Stimulated activated CD8-positive, alpha-beta memory T cell treated with anti-CD3 and anti-CD28 coated beads, Interleukin-12 subunit alpha, Interleukin-12 subunit beta, amount 100 ng/mL, for 24 hours (primary cell): ENCODE data around the gene MED27.

Experiments
- DNase-seq: peaks from one replicate; pipeline ENCODE4 v3.0.0-alpha.2; 2020; ENCODE audit errors: extremely low read depth

MED27 gene

DNA sequence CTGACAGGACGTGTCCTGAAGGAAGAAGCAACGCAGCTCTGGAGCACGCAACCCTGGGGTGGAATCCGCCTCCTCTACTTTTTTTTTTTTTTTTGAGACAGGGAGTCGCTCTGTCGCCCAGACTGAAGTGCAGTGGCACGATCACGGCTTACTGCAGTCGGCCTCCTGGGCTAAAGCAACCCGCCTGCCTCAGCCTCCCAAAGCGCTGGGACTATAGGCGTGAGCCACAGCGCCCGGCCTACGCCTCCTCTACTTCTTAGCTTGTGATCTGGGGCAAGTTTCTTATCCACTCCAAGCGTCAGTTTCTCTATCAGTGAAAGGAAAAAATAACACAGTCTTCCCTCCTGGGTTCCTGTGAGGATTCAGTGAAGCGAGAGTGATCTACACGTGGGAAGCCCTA is 243.6 kb downstream of the MED27 start:
- no peak for DNase-seq

DNA sequence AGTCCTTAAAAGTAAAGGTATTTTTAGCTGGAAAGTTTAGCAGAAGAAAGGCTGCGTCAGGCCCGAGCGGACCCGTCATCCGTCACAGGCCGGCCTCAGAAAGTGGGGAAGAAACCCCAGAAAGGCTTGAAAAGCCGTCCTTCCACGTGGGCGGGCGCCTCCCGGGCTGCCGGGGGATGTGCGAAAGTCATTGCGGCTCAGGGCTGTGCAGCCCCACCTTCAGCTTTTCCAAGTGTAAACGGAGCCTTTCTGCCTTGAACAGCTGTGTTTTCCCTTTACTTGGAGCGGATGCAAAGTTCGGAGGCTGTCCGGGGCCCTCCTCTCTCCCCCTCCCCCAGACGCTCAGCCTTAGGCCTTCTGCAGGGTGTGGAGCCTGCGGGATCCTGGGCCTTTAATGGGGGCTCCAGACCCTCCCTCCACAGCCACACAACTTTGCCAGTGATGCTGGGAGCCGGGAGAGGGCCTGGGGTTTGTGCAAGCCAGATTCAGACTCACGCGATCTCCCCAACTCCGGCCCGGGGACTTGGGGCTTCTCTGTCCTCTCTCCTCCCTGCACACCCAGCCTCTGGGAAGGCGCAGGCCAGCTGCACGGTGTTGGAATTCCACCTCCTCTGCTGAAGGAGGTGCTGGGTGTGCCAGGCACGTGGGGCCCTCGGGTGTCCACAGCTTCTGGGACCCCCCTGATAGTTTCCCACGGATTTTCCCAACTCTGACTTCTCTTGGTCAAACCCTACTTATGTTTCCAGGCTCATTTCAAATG is 244.3 kb downstream of the MED27 start:
- DNase-seq: no peak

- DNase-seq: no peak
Observed at GRCh38 chr9:131834721-131835120, 244.9 kb downstream of the MED27 start.

GRCh38 chr9:131833906-131834305 is 245.8 kb downstream of the MED27 start:
- DNase-seq: no peak

GRCh38 chr9:131833083-131833482 is 246.6 kb downstream of the MED27 start:
- no peak for DNase-seq

GRCh38 chr9:131831380-131832165 is 248.1 kb downstream of the MED27 start:
- DNase-seq: no peak

DNA sequence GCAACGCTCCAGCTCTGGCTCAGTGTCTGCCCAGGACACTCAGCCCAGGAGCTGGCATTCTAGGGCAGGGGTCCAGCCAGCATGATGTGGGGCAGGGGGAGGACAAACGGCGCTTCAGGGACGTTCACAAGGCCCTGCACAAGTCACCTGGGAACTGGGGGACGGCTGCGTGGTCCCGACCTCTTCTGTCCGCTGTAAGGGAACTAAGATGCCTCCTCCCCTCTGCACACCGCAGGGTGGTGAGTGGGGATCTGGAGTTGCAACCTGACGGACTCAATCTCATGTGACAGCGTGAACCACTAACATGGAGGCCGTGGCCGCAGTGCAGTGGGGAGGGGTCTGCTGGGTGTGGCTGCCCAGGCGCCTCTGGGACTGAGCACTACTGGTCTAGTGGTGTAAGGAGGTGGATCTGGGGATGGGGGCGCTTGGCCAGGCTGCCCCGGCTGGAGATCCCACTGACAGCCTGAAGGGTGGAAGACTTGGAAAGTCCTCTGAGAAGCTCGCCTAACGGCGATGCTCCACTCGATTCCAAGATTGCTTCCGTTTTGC is 251.8 kb downstream of the MED27 start:
- no peak for DNase-seq

GRCh38 chr9:131826966-131827525 is 252.6 kb downstream of the MED27 start:
- no peak for DNase-seq

DNA sequence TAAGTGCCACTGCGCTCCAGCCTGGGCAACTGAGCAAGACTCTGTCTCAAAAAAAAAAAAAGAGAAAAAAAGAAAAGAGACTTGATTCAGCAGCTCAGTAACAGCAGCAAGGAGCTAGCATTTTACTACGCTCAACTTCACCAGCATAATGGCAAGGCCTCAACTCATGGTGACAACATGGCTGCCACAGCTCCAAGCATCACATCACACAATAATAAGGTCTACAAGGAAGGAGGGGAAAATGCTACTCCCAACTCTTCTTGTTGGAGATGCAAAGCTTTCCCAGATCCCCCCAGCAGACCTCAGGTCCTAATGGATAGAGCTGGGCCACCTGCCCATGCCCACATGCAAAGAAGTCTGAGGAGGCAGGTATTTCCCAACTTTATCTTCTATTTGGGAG is 253.6 kb downstream of the MED27 start:
- DNase-seq: no peak

DNA sequence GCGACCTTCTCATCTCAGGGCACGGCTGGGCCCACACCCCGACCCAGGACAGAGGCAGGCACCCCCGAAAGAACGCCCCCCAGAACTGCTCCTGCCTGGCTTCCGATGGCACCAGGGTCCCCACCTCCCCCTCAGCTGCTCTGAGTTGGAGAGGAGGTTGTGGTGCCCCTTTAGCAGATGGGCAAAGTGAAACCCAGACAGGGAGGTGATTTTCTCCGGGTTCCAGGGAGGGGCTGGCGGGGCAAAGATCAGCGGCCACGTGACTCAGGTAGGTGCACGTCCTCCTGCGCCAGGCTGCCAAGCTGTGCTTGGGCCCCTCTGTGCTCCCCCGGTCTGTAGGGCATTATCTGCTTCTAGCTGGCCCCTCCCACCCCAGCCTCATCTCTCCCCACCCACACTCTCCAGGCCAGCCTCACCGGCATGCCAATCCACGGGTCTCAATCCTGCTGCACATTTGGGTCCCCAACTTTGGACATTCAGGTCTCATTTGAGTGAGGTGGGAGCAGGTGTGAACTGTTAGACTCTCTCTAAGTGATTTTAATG is 254.6 kb downstream of the MED27 start:
- no peak for DNase-seq

- DNase-seq: no peak
Observed at GRCh38 chr9:131824155-131824594, 255.5 kb downstream of the MED27 start.

GRCh38 chr9:131823701-131824146 is 255.9 kb downstream of the MED27 start:
- DNase-seq: no peak

DNA sequence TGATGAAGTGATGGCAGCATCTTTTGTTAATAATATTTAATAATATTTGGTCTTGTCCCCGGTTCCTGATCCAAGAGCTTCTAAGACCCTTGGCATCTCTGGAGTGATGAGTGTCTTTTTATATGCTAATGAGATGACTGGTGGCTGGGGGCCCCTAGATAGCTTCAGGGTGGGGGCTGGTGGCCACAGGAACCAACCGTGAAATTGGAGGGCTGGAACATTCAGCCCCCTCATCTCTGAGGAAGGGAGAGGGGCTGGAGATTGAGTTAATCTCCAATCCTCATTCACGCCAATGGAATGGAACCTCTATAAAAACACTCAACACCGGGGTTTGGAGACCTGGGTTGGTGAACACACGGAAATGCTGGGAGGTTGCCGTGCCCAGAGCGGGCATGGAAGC is 261.6 kb downstream of the MED27 start:
- no peak for DNase-seq

DNA sequence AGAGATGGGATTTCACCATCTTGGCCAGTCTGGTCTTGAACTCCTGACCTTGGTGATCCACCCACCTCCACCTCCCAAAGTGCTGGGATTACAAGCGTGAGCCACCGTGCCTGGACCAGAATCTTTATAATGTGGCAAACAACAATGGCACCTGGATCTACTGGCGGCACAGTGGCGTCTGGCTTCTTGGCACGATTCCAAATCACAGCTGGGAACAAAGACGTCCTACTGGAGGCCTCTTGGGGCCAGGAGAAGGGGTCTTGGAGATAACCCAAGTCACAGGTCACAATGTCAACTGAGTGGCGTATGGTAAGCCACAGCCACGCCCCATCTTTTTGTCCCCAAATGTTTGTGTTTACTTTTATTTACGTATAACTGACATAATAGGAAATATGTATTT is 262.0 kb downstream of the MED27 start:
- DNase-seq: no peak

GRCh38 chr9:131817073-131817472 is 262.6 kb downstream of the MED27 start:
- no peak for DNase-seq

GRCh38 chr9:131815970-131816873 is 263.4 kb downstream of the MED27 start:
- DNase-seq: no peak

- no peak for DNase-seq
Observed at GRCh38 chr9:131814707-131815106, 265.0 kb downstream of the MED27 start.

- no peak for DNase-seq
Observed at GRCh38 chr9:131813116-131813515, 266.6 kb downstream of the MED27 start.

- no peak for DNase-seq
Observed at GRCh38 chr9:131812116-131812790, 267.4 kb downstream of the MED27 start.

DNA sequence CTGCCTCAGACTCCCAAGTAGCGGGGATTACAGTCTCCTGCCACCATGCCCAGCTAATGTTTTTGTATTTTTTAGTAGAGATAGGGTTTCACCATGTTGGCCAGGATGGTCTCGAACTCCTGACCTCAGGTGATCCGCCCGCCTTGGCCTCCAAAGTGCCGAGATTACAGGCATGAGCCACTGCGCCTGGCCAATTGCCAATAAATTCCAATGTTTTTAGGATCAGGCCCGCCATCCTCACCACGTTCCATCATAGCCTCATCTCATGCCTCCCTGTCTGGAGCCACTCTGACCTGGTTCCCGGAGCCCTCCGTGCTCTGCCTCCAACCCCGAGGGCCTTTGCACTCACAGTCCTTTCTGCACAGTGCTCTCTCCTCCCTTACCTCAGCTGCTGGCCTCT is 268.3 kb downstream of the MED27 start:
- DNase-seq: no peak
